HepG2 (cell line): ENCODE results near the gene RAB20. TPM values are rescaled to one million over a fixed set of nuclear protein-coding genes. Genes with fewer than 3 reads are reported as not detected.

ENCODE experiments used
- HNRNPH1 ChIP-seq: fragments of 200-400 bp; formaldehyde crosslinking; optimal IDR thresholded peaks from 2 replicates; pipeline ENCODE3; 2017; ENCODE audit warnings: mild to moderate bottlenecking, low read depth, low read length
- NCOA1 ChIP-seq: sonication (generic); formaldehyde crosslinking; IDR thresholded peaks from 2 replicates; pipeline ENCODE4 v1.9.0; 2021; ENCODE audit warnings: missing genetic modification reagents
- NCOA2 ChIP-seq: sonication (generic); formaldehyde crosslinking; IDR thresholded peaks from 2 replicates; pipeline ENCODE4 v1.8.0; 2022; ENCODE audit warnings: inconsistent platforms
- NCOR1 ChIP-seq: fragments of 200-600 bp; sonication (generic); IDR thresholded peaks from 2 replicates; pipeline ENCODE4 v1.7.0; 2017; ENCODE audit warnings: antibody characterized with exemption, low read length, borderline replicate concordance
- PHF5A ChIP-seq: IDR thresholded peaks from one replicate; pipeline ENCODE4 v1.6.1; 2018; ENCODE audit warnings: low read depth, missing genetic modification reagents; ENCODE audit not compliant: unreplicated experiment
- RFX3 ChIP-seq: IDR thresholded peaks from 2 replicates; pipeline ENCODE4 v1.6.1; 2016; ENCODE audit warnings: missing biosample characterization, missing genetic modification reagents
- TBX3 ChIP-seq: fragments of 450-650 bp; IDR thresholded peaks from 2 replicates; pipeline ENCODE4 v1.6.1; 2017; ENCODE audit warnings: antibody characterized with exemption, mild to moderate bottlenecking, inconsistent platforms, borderline replicate concordance
- ZNF296 ChIP-seq: sonication (generic); formaldehyde crosslinking; conservative IDR thresholded peaks from 2 replicates; pipeline ENCODE4 v1.5.0; 2020; ENCODE audit warnings: mild to moderate bottlenecking, missing genetic modification reagents
- ZNF362 ChIP-seq: sonication (generic); formaldehyde crosslinking; IDR thresholded peaks from 2 replicates; pipeline ENCODE4 v1.4.0; 2020; ENCODE audit warnings: missing genetic modification reagents, mild to moderate bottlenecking, borderline replicate concordance
- ZNF644 ChIP-seq: IDR thresholded peaks from 2 replicates; pipeline ENCODE4 v1.6.1; 2016; ENCODE audit warnings: low read depth
- ZNF646 ChIP-seq: sonication (generic); formaldehyde crosslinking; IDR thresholded peaks from 2 replicates; pipeline ENCODE4 v1.9.0; 2021; ENCODE audit warnings: mild to moderate bottlenecking, missing genetic modification reagents
- ZNF761 ChIP-seq: sonication (generic); formaldehyde crosslinking; conservative IDR thresholded peaks from 2 replicates; pipeline ENCODE4 v1.4.0; 2020; ENCODE audit warnings: mild to moderate bottlenecking, missing genetic modification reagents
- polyA plus RNA-seq, 8 experiments: library from polyadenylated mRNA; depleted of rRNA in 3 of 8; stranded (reverse) in 7 of 8; unstranded in 1 of 8; fragments of >200 nt; fragmentation: Illumina TruSeq in 4 of 8; extraction: Trizol in 4 of 8; gene quantifications; 2 replicates each; pipeline versions ENCODE4 v1.2.1 to v1.2.3, GENCODE V29; 2011 to 2016; ENCODE audit warnings: low read depth in 4 of 8, missing spikeins in 1 of 8, mixed read lengths in 1 of 8; ENCODE audit not compliant: insufficient read depth in 1 of 8
- total RNA-seq, 5 experiments: library from RNA; depleted of rRNA; stranded (reverse); fragments of >200 nt; fragmentation: Illumina TruSeq; extraction: Trizol; gene quantifications; 2 replicates each; pipeline ENCODE4 v1.2.3, GENCODE V29; 2016; ENCODE audit warnings: low read depth in 1 of 5
- TF ChIP-seq, protein P1 (sequence below): sonication (generic); formaldehyde crosslinking; IDR thresholded peaks from 2 replicates; pipeline ENCODE4 v1.8.1; 2022; ENCODE audit warnings: mild to moderate bottlenecking, missing genetic modification reagents

Gene RAB20
- total and polyA plus RNA-seq, 2 of the 13 experiments (the other 11 are each of a cell fraction or from before 2014, with no cell fraction given), result 15.6 to 30.5 TPM

DNA sequence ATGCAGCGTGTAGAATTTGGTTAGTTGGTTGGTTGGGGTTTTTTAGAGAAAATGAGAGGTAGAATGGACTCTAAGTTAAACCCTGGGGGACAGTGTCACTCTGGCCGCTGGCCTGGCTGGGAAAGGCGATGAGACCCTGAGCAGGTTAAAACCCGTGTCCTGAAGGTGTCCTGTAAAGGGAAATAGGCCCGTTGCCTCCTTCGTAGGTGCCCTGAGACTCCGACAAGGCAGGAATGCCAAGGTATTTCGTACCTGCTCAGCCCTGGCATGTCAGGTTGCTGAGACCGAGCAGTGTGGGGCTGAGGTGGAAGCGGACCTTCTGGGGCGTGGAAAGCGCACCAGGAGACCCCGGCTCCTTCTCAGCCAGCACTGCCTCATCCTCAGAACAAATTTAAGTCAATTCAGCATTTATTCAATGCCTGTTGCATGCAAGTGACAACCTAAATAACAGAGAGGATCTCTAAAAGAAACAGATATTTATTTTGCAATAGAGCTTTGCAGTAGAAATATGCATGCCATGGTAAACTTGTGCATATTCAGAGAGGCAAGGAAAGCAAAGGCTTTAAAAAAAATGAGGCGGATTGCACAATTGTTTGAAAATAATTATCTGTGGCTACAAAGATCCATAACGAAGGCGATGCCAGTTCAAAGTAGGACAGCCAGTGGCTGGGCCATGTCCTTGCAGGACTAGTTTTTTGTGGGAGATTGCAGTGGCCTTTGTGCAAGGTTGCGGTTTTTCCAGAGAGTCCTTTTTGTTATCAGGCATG, 1.4 kb upstream of the RAB20 start (continued):
- TF ChIP-seq, protein P1, sequence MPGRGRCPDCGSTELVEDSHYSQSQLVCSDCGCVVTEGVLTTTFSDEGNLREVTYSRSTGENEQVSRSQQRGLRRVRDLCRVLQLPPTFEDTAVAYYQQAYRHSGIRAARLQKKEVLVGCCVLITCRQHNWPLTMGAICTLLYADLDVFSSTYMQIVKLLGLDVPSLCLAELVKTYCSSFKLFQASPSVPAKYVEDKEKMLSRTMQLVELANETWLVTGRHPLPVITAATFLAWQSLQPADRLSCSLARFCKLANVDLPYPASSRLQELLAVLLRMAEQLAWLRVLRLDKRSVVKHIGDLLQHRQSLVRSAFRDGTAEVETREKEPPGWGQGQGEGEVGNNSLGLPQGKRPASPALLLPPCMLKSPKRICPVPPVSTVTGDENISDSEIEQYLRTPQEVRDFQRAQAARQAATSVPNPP, result no peak
- no peak for TF ChIP-seq HNRNPH1
- TF ChIP-seq NCOA2 (CRISPR knock-in tag), result peak; percentile 20; the same call in 1 of the 2 replicates
- TF ChIP-seq RFX3 (CRISPR knock-in tag), result no peak
- no peak for TF ChIP-seq TBX3
- no peak for TF ChIP-seq ZNF296
- TF ChIP-seq PHF5A, result no peak
- TF ChIP-seq ZNF646 (CRISPR knock-in tag), result peak; percentile 37; the same call in 1 of the 2 replicates
- TF ChIP-seq ZNF761 (CRISPR knock-in tag), result 0 out of 2 replicates have a peak, but pooled peaks have one; percentile 6
- peak; percentile 83; the same call in 1 of the 2 replicates for TF ChIP-seq ZNF362 (CRISPR knock-in tag)
- TF ChIP-seq ZNF644 (CRISPR knock-in tag), result no peak
- TF ChIP-seq NCOR1, result no peak
- TF ChIP-seq NCOA1, result no peak
